IMR-90 (cell line): ENCODE data around the gene STAG2. TPM values are rescaled to one million over a fixed set of nuclear protein-coding genes. Genes with fewer than 3 reads are reported as not detected.

Source experiments
- ATAC-seq: fragments of 200-7000 bp; cut with Tn5 transposase; 2 replicates; pipeline ENCODE4 v1.9.1; 2020; ENCODE audit warnings: low read depth, mild to moderate bottlenecking, moderate library complexity
- BruUV-seq: library from RNA; stranded (reverse); fragments of 400-500 nt; replicated peaks from 2 replicates; lab custom pipeline; 2021; lab: Mats Ljungman, UMichigan
- CTCF ChIA-PET: fragments of 300-600 bp; formaldehyde crosslinking; extraction: SDS; loops from one replicate; lab custom pipeline; 2021; ENCODE audit warnings: antibody characterized with exemption; lab: Yijun Ruan, JAX
- POLR2A ChIA-PET: fragments of 300-600 bp; sonication (Branson Sonifier 250); formaldehyde crosslinking; loops from one replicate; lab custom pipeline; 2022; ENCODE audit warnings: antibody characterized with exemption; ENCODE audit not compliant: unreplicated experiment; lab: Charles Lee
- DNase-seq: peaks from one replicate; pipeline ENCODE4 v3.0.0; 2013
- H2AFZ ChIP-seq: replicated peaks from 2 replicates; pipeline ENCODE3; 2013; ENCODE audit warnings: low read length, mild to moderate bottlenecking; ENCODE audit not compliant: poor library complexity
- H2AK5ac ChIP-seq: 2 replicates; pipeline ENCODE4 v1.6.1; 2013; ENCODE audit warnings: low read depth, low read length, inconsistent platforms
- H2AK9ac ChIP-seq: replicated peaks from 2 replicates; pipeline ENCODE3; 2013; ENCODE audit warnings: mild to moderate bottlenecking, low read depth, low read length, moderate library complexity; ENCODE audit not compliant: poor library complexity
- H2BK120ac ChIP-seq: 2 replicates; pipeline ENCODE4 v1.6.1; 2013; ENCODE audit warnings: low read depth, low read length, inconsistent platforms
- H2BK15ac ChIP-seq: 3 replicates; pipeline ENCODE4 v1.6.1; 2013; ENCODE audit warnings: low read depth, low read length, inconsistent platforms
- H2BK20ac ChIP-seq: 2 replicates; pipeline ENCODE4 v1.6.1; 2013; ENCODE audit warnings: low read depth, mild to moderate bottlenecking, inconsistent platforms, low read length, moderate library complexity
- H2BK5ac ChIP-seq: 2 replicates; pipeline ENCODE4 v1.6.1; 2013; ENCODE audit warnings: mild to moderate bottlenecking, low read depth, low read length, inconsistent platforms; ENCODE audit not compliant: poor library complexity, severe bottlenecking
- H3K14ac ChIP-seq: replicated peaks from 2 replicates; pipeline ENCODE4 v1.6.1; 2013; ENCODE audit warnings: low read depth, low read length, inconsistent platforms
- H3K18ac ChIP-seq: 2 replicates; pipeline ENCODE4 v1.6.1; 2013; ENCODE audit warnings: low read depth, low read length, control low read depth
- H3K23ac ChIP-seq: 2 replicates; pipeline ENCODE4 v1.6.1; 2013; ENCODE audit warnings: low read depth, low read length, inconsistent platforms
- H3K27ac ChIP-seq: 2 replicates; pipeline ENCODE4 v1.5.1; 2013; ENCODE audit warnings: mild to moderate bottlenecking, control low read depth, low read length; ENCODE audit not compliant: insufficient read depth
- H3K27me3 ChIP-seq: 2 replicates; pipeline ENCODE4 v1.6.1; 2013; ENCODE audit warnings: low read length; ENCODE audit not compliant: control insufficient read depth, insufficient read depth
- H3K36me3 ChIP-seq: 2 replicates; pipeline ENCODE4 v1.6.1; 2013; ENCODE audit warnings: low read length, mixed read lengths; ENCODE audit not compliant: control insufficient read depth, insufficient read depth
- H3K4ac ChIP-seq: 2 replicates; pipeline ENCODE4 v1.6.1; 2013; ENCODE audit warnings: low read depth, low read length, inconsistent platforms
- H3K4me1 ChIP-seq: 2 replicates; pipeline ENCODE4 v1.6.1; 2013; ENCODE audit warnings: low read length, mixed read lengths; ENCODE audit not compliant: control insufficient read depth, insufficient read depth
- H3K4me2 ChIP-seq: 2 replicates; pipeline ENCODE4 v1.6.1; 2013; ENCODE audit warnings: low read depth, mild to moderate bottlenecking, control low read depth, low read length, moderate library complexity
- H3K4me3 ChIP-seq: 2 replicates; pipeline ENCODE4 v1.5.1; 2013; ENCODE audit warnings: low read depth, mild to moderate bottlenecking, control low read depth, low read length, moderate library complexity; ENCODE audit not compliant: insufficient read depth
- H3K56ac ChIP-seq: 2 replicates; pipeline ENCODE4 v1.6.1; 2013; ENCODE audit warnings: low read length, inconsistent platforms; ENCODE audit not compliant: insufficient read depth; ENCODE audit errors: extremely low read depth
- H3K79me1 ChIP-seq, 2 experiments: 2 replicates each; pipeline ENCODE4 v1.6.1; 2013; ENCODE audit warnings: low read length in 2 of 2, inconsistent platforms in 1 of 2, low read depth in 1 of 2
- H3K9ac ChIP-seq: 2 replicates; pipeline ENCODE4 v1.6.1; 2013; ENCODE audit warnings: low read depth, low read length, control low read depth
- H3K9me1 ChIP-seq: 2 replicates; pipeline ENCODE4 v1.6.1; 2013; ENCODE audit warnings: low read length, inconsistent platforms; ENCODE audit not compliant: insufficient read depth
- H3K9me3 ChIP-seq: 2 replicates; pipeline ENCODE4 v1.6.1; 2013; ENCODE audit warnings: low read length; ENCODE audit not compliant: control insufficient read depth, insufficient read depth
- H4K20me1 ChIP-seq: 2 replicates; pipeline ENCODE4 v1.6.1; 2013; ENCODE audit warnings: low read length, inconsistent platforms; ENCODE audit not compliant: insufficient read depth
- H4K5ac ChIP-seq: 2 replicates; pipeline ENCODE4 v1.6.1; 2013; ENCODE audit warnings: mild to moderate bottlenecking, low read depth, low read length, control low read depth
- H4K8ac ChIP-seq, 2 experiments: 2 replicates each; pipeline ENCODE4 v1.6.1; 2013; ENCODE audit warnings: low read depth in 2 of 2, low read length in 2 of 2, control low read depth in 1 of 2, inconsistent platforms in 1 of 2
- H4K91ac ChIP-seq: 2 replicates; pipeline ENCODE4 v1.6.1; 2013; ENCODE audit warnings: low read depth, low read length, inconsistent platforms; ENCODE audit not compliant: insufficient read depth
- BHLHE40 ChIP-seq: fragments of 150-350 bp; IDR thresholded peaks from 2 replicates; pipeline ENCODE4 v1.6.1; 2016; ENCODE audit warnings: mild to moderate bottlenecking, low read depth, low read length
- CEBPB ChIP-seq: IDR thresholded peaks from 2 replicates; pipeline ENCODE4 v1.6.1; 2012; ENCODE audit warnings: low read depth, low read length, improper control_type of control experiment
- CHD1 ChIP-seq: IDR thresholded peaks from 2 replicates; pipeline ENCODE4 v1.6.1; 2012; ENCODE audit warnings: low read depth, low read length, improper control_type of control experiment
- FOS ChIP-seq: fragments of 150-350 bp; IDR thresholded peaks from 2 replicates; pipeline ENCODE4 v1.6.1; 2016; ENCODE audit warnings: low read depth, low read length
- MAFK ChIP-seq: IDR thresholded peaks from 2 replicates; pipeline ENCODE4 v1.6.1; 2012; ENCODE audit warnings: low read depth, low read length, improper control_type of control experiment
- MAZ ChIP-seq: IDR thresholded peaks from 2 replicates; pipeline ENCODE4 v1.6.1; 2012; ENCODE audit warnings: low read depth, mild to moderate bottlenecking, low read length, improper control_type of control experiment, moderate library complexity, borderline replicate concordance
- MXI1 ChIP-seq: IDR thresholded peaks from 2 replicates; pipeline ENCODE4 v1.6.1; 2012; ENCODE audit warnings: low read depth, mild to moderate bottlenecking, low read length, moderate library complexity, borderline replicate concordance
- NFE2L2 ChIP-seq: fragments of 150-350 bp; IDR thresholded peaks from 2 replicates; pipeline ENCODE4 v1.6.1; 2016; ENCODE audit warnings: low read depth, mild to moderate bottlenecking, low read length
- POLR2A ChIP-seq: IDR thresholded peaks from 2 replicates; pipeline ENCODE4 v1.6.1; 2012; ENCODE audit warnings: mild to moderate bottlenecking, low read depth, low read length
- RAD21 ChIP-seq: IDR thresholded peaks from 2 replicates; pipeline ENCODE4 v1.6.1; 2012; ENCODE audit warnings: low read length, improper control_type of control experiment
- RCOR1 ChIP-seq: IDR thresholded peaks from 2 replicates; pipeline ENCODE4 v1.6.1; 2012; ENCODE audit warnings: mild to moderate bottlenecking, low read length, improper control_type of control experiment; ENCODE audit not compliant: insufficient replicate concordance
- RFX5 ChIP-seq: IDR thresholded peaks from 2 replicates; pipeline ENCODE4 v1.8.0; 2012; ENCODE audit warnings: low read depth, mild to moderate bottlenecking, low read length, moderate library complexity
- SMC3 ChIP-seq: fragments of 150-350 bp; IDR thresholded peaks from 2 replicates; pipeline ENCODE4 v1.6.1; 2016; ENCODE audit warnings: low read depth, mild to moderate bottlenecking, antibody characterized with exemption, low read length, moderate library complexity
- WGBS, 2 experiments: methylation state at CpG; one replicate each; pipeline versions ENCODE4 v1.1.5 to v1.1.7; 2013; ENCODE audit warnings: missing lambda C conversion rate in 2 of 2; ENCODE audit not compliant: insufficient read length in 1 of 2; ENCODE audit errors: extremely low coverage in 2 of 2; 5-methylcytosine and 5-hydroxymethylcytosine counted together
- dilution Hi-C: fragments of 300-500 bp; cut with HindIII; formaldehyde crosslinking; loops from one replicate; pipeline ENCODE4 v1.14.3; 2018; ENCODE audit warnings: low sequenced_read_pairs; ENCODE audit not compliant: unreplicated experiment
- in situ Hi-C: fragments of 300-500 bp; cut with MboI; formaldehyde crosslinking; loops from 3 replicates; pipeline ENCODE4 v1.14.3; 2019; ENCODE audit warnings: low sequenced_read_pairs, inconsistent platforms, mixed read lengths
- intact Hi-C: fragments of 100-400 bp; cut with micrococcal nuclease; formaldehyde crosslinking; loops from 2 replicates; pipeline ENCODE4 v1.10.0; 2022
- polyA plus RNA-seq, 3 experiments: library from polyadenylated mRNA; depleted of rRNA; stranded (reverse); fragments of >200 nt; gene quantifications; 2 replicates each; pipeline ENCODE4 v1.2.3, GENCODE V29; 2012; ENCODE audit warnings: low replicate concordance in 1 of 3
- total RNA-seq: library from RNA; depleted of rRNA; stranded (reverse); fragments of >200 nt; gene quantifications from 2 replicates; pipeline ENCODE4 v1.2.3, GENCODE V29; 2012
- TF ChIP-seq, protein P1 (sequence below): fragments of 150-350 bp; IDR thresholded peaks from 2 replicates; pipeline ENCODE4 v1.6.1; 2017; ENCODE audit warnings: mild to moderate bottlenecking, antibody characterized with exemption, low read length, low read depth
- TF ChIP-seq, protein P2 (sequence below): fragments of 150-350 bp; IDR thresholded peaks from 2 replicates; pipeline ENCODE4 v1.6.1; 2016; ENCODE audit warnings: low read depth, mild to moderate bottlenecking, low read length, moderate library complexity, borderline replicate concordance
- TF ChIP-seq, protein P3 (sequence below): conservative IDR thresholded peaks from 2 replicates; pipeline ENCODE4 v1.5.1; 2012; ENCODE audit warnings: mild to moderate bottlenecking, low read depth, low read length, improper control_type of control experiment

The STAG2 gene
- total and polyA plus RNA-seq, 2 of the 4 experiments (the other 2 are of a cell fraction): 19.6 to 71.2 TPM

- H2BK20ac ChIP-seq: no peak overlapping the region
- H3K36me3 ChIP-seq: 0 out of 2 replicates have a peak, but pooled peaks cover 2% of the 10 kb centered on the region
- POLR2A ChIA-PET: no interaction called here
- H2AK9ac ChIP-seq: no peak overlapping the region
- H4K5ac ChIP-seq: no peak overlapping the region
- no peak overlapping the region for H2AFZ ChIP-seq
- CTCF ChIA-PET: interaction anchor here (0.6 to 1.2 kb wide), 3 partner anchors 13 to 197 kb away, joined by 3 to 8 read pairs (median 4); no protein-coding TSS in a partner anchor
- no peak for ATAC-seq
- no peak overlapping the region for H3K14ac ChIP-seq
- no peak overlapping the region for H2BK5ac ChIP-seq
- DNase-seq: no peak
- H3K79me1 ChIP-seq: peaks cover 7 to 10% of the 10 kb centered on the region in 2 experiments; a peak in 2 of 4 replicates
- H3K27ac ChIP-seq: no peak overlapping the region
- no peak overlapping the region for H3K56ac ChIP-seq
- H3K23ac ChIP-seq: no peak overlapping the region
- no CpG with 5 or more reads among the region's 1 CpG for WGBS, 2 experiments
- H3K27me3 ChIP-seq: no peaks in the 10 kb centered on the region
- BruUV-seq: no TSS peak
- intact Hi-C loops (no loop called here), dilution Hi-C loops (no loop called here), in situ Hi-C loops (no loop called here)
- H3K4ac ChIP-seq: no peak overlapping the region
- H4K8ac ChIP-seq: no peak overlapping the region
- no peak overlapping the region for H3K18ac ChIP-seq
- no peak overlapping the region for H3K4me2 ChIP-seq
- no peaks in the 10 kb centered on the region for H4K20me1 ChIP-seq
- H3K4me1 ChIP-seq: peaks cover 2% of the 10 kb centered on the region
- no peak overlapping the region for H3K4me3 ChIP-seq
- H2AK5ac ChIP-seq: no peak overlapping the region
- H4K91ac ChIP-seq: no peak overlapping the region
- no peak overlapping the region for H3K9ac ChIP-seq
- no peak overlapping the region for H2BK120ac ChIP-seq
- H2BK15ac ChIP-seq: no peak overlapping the region
- TF ChIP-seq RCOR1 (no peak), MAZ (no peak), MAFK (no peak), MXI1 (no peak), CHD1 (no peak), SMC3 (no peak), FOS (no peak), NFE2L2 (no peak), RFX5 (no peak), POLR2A (no peak), RAD21 (no peak), BHLHE40 (no peak), CEBPB (no peak)
- TF ChIP-seq, protein P1, sequence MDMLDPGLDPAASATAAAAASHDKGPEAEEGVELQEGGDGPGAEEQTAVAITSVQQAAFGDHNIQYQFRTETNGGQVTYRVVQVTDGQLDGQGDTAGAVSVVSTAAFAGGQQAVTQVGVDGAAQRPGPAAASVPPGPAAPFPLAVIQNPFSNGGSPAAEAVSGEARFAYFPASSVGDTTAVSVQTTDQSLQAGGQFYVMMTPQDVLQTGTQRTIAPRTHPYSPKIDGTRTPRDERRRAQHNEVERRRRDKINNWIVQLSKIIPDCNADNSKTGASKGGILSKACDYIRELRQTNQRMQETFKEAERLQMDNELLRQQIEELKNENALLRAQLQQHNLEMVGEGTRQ: no peak
- TF ChIP-seq, protein P2, sequence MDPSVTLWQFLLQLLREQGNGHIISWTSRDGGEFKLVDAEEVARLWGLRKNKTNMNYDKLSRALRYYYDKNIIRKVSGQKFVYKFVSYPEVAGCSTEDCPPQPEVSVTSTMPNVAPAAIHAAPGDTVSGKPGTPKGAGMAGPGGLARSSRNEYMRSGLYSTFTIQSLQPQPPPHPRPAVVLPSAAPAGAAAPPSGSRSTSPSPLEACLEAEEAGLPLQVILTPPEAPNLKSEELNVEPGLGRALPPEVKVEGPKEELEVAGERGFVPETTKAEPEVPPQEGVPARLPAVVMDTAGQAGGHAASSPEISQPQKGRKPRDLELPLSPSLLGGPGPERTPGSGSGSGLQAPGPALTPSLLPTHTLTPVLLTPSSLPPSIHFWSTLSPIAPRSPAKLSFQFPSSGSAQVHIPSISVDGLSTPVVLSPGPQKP: no peak
- TF ChIP-seq, protein P3, sequence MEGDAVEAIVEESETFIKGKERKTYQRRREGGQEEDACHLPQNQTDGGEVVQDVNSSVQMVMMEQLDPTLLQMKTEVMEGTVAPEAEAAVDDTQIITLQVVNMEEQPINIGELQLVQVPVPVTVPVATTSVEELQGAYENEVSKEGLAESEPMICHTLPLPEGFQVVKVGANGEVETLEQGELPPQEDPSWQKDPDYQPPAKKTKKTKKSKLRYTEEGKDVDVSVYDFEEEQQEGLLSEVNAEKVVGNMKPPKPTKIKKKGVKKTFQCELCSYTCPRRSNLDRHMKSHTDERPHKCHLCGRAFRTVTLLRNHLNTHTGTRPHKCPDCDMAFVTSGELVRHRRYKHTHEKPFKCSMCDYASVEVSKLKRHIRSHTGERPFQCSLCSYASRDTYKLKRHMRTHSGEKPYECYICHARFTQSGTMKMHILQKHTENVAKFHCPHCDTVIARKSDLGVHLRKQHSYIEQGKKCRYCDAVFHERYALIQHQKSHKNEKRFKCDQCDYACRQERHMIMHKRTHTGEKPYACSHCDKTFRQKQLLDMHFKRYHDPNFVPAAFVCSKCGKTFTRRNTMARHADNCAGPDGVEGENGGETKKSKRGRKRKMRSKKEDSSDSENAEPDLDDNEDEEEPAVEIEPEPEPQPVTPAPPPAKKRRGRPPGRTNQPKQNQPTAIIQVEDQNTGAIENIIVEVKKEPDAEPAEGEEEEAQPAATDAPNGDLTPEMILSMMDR: no peak
- no peaks in the 10 kb centered on the region for H3K9me1 ChIP-seq
- no peaks in the 10 kb centered on the region for H3K9me3 ChIP-seq
Observed at GRCh38 chrX:124030520-124030919, 69.0 kb downstream of the STAG2 start.
